ENCODE measurements around the gene N4BP3.

N4BP3 gene

DNA sequence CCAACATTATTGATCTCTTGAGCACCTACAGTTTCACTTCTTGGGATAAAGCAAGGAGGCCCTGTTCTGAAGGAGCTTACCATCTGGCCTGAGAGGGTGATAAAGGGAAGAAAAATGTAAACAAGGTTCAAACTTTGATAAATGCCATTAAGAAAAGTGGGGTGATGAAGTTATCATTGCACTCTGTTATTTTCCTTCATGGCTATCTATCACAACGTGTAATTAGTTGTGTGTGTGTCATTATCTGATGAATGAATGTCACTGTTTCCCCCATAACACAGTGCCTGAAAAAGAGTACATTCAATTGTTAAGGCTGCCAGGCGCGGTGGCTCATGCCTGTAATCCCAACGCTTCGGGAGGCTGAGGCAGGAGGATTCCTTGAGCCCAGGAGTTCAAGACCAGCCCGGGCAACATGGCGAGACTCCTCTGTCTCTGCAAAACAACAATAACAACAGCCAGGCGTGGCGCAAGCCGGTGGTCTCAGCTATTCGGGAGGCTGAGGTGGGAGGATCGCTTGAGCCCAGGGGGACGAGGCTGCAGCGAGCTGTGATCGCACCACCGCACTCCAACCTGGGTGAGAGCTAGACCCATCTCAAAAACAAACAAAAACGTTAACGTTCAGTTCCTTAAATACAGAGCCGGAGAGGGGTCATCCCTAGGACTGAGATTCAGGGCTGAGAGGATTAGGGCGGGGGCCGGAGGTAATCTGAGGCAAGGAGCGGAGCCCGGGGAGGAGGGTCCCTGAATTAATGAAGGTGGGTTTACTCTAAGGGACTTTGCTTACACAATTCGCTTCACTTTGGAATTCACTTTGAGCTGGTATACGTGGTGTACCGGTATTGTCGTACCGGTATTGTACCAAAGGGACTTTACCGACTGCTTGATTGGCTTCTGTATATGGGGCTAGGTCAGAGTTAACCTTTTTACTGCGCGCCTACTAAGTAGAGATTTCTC, 39.4 kb downstream of the N4BP3 start:
- DNase-seq, result no peak

DNA sequence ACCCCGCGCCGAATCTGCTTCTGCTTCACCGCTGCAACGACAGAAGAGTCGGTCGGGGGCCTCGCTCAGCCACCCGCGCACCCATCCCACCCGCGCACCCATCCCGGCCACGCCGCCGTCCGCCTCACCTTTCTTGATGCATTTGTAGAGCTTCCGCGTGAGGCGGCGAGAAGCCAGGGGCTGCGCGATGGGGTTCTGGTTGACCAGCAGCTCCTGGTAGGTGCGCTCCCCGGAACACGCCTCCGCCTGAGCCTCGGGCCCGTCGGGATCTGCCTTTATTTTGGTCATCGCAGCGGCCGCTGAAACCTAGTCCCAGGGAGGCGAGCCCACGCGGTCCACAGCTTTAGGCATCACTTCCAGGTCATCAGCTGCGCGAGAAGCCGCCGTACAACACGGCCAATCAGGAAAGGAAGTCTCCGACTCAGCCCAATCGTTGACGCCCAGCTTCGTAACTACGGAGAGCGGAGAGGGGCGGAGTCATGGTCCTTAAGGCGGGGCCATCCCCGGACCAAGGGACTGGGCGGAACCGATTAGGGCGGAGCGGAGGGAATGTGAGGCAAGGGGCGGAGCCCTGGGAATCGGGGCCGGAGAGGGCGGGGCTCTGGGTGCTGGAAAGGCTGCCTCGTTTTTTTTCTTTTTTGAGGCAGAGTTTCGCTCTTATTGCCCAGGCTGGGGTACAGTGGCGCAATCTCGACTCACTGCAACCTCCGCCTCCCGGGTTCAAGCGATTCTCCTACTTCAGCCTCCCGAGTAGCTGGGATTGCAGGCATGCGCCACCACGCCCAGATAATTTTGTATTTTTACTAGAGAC, 40.4 kb downstream of the N4BP3 start, which contains the start of gene NHP2:
NHP2 (minus strand) TSS at position 356 of the 811 bp plus-strand sequence; CDS start at position 288, 68 bp downstream.
- DNase-seq, result peak; percentile 99

DNA sequence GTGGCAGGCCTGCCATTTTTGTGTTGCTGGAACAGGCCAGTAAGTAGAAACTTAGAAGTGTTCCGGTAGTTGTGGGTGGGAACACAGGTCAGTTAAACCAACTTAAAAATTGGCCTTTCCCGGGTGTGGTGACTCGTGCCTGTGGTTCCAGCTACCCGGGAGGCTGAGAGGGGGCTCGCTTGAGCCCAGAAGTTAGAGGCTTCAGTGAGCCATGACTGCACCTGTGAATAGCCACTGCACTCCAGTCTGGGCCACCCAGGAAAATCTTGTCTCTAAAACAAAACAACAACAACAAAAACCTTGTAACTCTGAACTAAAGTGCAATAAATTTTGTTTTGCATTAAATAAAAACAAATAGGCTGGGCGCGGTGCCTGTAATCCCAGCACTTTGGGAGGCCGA, 41.7 kb downstream of the N4BP3 start:
- DNase-seq, result no peak

DNA sequence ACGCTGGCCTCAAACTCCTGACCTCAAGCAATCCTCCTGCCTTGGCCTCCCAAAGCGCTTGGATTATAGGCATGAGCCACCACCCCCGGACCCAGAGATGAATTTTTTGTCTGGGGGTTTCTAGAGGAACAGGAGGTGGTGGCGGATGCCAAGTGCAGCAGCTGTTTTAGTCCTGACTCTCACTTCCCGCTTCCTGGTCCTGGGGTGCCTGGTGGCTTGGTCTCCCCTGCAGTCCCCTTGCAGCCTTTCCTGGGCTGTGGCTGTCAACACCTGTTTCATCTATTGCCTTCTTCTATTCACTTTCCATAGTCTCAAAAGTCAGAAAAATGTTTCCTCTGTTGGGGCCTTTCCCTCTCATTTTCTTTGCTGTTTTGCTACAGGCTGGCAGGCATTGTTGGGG, 46.8 kb downstream of the N4BP3 start:
- DNase-seq, result no peak

DNA sequence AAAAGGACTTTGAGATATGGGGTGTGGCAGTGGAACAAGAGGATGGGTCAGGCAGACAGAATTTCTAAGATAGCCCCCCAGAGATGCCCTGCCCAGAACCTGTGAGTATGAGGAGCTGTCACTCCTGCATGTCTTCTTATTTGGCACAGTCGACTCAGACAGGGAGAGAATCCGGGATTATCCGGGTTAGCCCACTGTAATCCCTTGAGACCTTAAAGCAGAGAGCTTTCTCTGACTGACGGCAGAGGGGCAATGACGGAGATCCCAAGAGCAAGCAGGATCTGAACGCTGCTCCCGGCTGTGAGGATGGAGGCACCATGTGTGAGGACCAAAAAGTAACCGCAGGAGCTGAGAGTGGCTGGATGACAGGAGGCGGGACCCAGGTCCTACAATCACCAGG, 49.1 kb downstream of the N4BP3 start:
- DNase-seq, result no peak

DNA sequence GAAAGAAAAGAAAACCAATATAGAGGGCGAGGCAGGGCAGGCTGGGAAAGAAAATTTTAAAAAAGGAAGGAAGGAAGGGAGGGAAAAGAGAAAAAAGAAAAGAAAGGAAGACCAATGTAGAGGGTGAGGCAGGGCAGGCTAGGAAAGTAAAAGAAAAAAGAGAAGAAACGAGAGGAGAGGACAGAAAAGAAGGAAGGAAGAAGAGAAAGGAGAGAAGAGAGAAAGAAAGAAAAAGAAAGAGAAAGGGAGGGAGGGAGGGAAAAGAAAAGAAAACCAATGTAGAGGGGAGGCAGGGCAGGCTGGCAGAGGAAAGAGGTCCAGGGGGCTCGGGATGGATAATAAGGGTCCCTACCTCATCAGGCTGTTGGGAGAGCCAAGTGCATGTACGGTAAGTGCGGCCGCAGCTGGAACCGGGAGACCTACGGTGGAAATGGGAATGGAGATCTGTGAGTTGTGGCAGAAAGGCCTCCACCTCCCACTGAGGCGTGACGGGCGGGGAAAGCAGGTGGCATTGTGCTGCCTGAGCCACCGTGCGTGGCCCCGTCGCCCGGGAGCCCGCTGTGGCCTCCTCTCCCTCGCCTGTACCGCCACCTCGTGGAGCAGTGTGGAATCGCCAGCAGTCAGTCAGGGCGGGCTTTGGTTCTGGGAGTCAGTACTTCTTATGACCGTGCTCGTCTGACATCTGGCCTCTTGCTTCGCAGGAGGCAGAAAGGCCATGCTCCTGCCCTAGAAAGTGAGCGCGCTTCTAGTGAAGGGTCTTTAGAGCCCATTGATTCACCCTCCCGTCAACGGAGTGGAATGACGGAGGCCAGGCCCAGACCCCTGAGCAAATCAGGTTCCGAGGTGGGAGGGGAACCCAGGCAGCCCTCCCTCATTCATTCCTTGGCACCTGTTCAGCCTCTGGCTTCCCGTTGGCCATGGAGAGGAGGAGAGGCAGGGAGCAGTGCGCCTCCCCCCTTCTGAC, 50.7 kb downstream of the N4BP3 start:
- DNase-seq, result peak; percentile 93

DNA sequence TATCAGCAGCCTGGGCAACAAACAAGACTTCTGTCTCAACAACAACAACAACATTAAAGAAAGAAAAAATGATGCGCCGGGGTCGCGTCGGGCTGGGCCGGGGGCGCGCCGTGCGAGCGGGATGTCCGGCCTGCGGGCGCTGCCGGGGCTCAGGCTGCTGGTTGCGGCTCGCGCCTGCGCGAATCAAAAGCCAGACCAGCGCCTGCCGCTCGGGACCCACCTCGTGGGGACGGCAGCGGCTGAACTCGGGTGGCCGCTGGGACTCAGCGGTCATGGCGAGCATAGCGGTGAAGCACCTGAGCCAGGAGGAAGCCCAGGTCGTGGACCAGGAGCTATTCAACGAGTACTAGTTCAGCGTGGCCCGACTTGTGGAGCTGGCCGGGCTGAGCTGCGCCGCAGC, 52.2 kb downstream of the N4BP3 start:
- no peak for DNase-seq

DNA sequence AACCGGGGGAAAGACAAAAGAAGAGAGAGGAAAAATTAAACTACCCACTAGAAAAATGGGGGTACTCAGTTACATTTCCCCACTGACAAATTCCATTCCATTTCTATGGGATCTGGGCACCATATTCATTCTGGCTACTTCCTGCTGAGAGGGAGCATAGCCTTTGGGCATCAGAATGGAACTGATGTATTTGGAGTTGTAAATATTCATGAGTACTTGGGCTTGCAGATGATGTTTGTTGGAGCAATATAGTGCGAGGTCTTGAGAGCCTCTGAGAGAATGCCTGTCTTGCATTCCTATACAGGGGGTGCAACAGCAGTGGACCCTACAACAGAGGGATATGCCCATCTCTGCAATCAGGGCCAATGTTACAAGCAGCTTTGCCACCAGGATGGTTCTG, 57.1 kb downstream of the N4BP3 start:
- no peak for DNase-seq

DNA sequence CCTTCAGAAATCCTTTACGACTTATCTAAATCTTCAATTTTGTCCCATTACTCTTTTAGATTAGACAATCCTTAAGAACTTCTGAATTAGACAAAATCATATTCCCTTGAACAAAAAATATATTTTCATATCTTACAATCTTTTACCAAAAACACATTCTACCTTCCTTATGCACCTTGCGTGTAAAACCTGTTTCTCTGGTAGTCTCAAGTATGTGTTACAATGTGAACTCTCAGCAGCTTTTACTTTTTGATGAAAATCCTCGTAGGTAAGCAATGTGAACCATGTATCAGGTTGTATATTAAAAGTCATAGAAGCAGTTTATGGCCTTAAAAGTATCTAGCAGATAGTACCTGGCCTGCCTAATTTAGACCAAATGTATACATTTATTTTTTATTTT, 61.1 kb downstream of the N4BP3 start:
- no peak for DNase-seq
